HG02571 (cell line): ENCODE measurements around the gene AXL.
"Not testable (repeated sequence)": the region's sequence is repeated elsewhere in the genome, so short reads cannot be mapped to it uniquely, and the experiment has no call there.

ENCODE experiments used
- ATAC-seq: cut with Tn5 transposase; IDR thresholded peaks from one replicate; pipeline ENCODE4 v1.9.1; 2021; ENCODE audit warnings: mild to moderate bottlenecking, moderate library complexity; ENCODE audit not compliant: unreplicated experiment

The AXL gene

GRCh38 chr19:41269055-41269454 lies 50.0 kb downstream of the AXL start:
- no peak for ATAC-seq

DNA sequence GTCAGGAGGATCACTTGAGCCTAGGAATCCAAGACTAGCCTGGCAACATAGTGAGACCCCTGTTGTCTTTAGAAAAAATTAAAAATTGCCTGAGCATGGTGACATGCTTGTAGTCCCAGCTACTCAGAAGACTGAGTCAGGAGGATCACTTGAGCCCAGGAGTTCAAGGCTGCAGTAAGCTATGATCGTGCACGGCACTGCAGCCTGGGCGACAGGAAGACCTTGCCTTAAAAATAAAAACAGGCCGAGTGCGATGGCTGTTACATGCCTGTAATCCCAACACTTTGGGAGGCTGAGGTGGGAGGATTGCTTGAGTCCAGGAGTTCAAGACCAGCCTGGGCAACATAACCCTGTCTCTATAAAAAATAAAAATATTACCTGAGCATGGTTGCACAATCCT lies 50.5 kb downstream of the AXL start:
- no peak for ATAC-seq

DNA sequence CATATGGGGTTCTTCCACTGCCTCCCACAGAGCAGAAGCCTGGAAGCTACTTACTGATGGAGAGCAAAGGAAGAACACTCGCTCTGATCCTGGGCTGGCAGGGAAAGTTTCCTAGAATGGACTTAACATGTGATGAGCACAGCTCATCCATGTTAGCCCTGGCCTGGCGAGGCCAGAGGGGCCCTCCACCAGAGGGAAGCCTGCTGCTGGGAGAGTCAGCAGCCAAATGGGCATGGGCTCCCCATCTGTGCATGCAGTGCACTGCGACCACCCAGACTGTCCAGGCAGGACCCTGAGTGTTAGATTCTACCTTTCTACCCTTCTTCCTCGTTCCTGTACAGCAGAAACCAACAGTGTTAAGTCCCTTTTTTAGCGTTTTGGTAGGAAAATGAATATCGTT lies 54.1 kb downstream of the AXL start:
- ATAC-seq: no peak

GRCh38 chr19:41274802-41275201 lies 55.8 kb downstream of the AXL start:
- ATAC-seq: no peak

GRCh38 chr19:41276231-41276630 lies 57.2 kb downstream of the AXL start:
- ATAC-seq: no peak

DNA sequence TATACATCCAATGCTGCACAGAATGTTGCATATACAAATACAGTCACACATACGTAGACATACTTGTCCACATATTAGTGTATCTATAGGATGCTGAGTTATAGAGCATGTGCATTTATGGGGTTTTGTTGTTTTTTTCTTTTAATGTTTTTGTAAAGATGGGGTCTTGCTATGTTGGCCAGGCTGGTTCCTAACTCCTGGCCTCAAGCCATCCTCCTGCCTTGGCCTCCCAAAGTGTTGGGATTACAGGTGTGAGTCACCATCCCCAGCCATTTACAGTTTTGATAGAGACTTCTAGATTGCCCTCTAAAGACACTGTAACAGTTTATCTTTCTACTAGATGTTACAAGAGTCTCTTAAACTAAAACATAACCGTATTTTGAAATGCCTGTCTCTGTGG lies 59.5 kb downstream of the AXL start:
- no peak for ATAC-seq

- ATAC-seq: no peak
Measured at GRCh38 chr19:41288673-41289530, 69.9 kb downstream of the AXL start.

- ATAC-seq: not testable (repeated sequence)
Measured at GRCh38 chr19:41289814-41290213, 70.8 kb downstream of the AXL start.

- no peak for ATAC-seq
Measured at GRCh38 chr19:41294393-41294792, 75.4 kb downstream of the AXL start.

GRCh38 chr19:41295499-41295898 lies 76.5 kb downstream of the AXL start:
- no peak for ATAC-seq

- no peak for ATAC-seq
Measured at GRCh38 chr19:41296433-41296871, 77.4 kb downstream of the AXL start.

DNA sequence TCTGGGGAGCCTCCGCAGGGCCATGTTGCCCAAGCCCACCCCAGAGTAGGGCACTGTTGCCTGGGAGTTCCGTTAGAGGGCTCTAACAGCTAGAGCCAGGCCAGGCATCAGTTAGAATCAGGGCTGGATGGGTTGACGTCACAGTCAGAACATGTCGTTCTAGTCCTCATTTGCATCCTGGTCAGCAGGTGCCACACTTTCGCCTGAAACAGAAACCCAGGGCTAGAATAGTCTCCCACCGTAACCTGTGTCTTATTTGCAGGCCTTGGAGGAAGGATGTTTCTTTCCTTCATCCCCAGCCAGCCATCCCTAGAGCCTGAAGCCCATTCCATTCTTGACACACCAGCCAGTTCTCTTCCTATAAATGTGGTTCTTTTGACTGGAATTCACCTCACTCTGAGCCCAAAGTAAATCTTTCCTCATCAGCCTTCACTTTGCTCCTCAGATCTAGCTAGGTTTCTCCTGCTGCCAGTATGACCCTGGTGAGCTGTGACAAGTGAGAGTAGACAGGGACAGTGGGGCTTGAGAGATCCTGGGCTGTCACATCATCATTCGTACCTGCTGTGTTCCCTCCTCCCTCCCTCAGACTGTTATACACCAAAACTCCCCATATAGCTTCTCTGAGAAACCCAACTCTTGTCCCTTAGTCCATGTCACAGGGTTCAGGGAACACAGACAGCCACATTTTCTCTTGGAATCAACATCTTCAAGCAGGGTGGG lies 78.8 kb downstream of the AXL start:
- ATAC-seq: no peak

DNA sequence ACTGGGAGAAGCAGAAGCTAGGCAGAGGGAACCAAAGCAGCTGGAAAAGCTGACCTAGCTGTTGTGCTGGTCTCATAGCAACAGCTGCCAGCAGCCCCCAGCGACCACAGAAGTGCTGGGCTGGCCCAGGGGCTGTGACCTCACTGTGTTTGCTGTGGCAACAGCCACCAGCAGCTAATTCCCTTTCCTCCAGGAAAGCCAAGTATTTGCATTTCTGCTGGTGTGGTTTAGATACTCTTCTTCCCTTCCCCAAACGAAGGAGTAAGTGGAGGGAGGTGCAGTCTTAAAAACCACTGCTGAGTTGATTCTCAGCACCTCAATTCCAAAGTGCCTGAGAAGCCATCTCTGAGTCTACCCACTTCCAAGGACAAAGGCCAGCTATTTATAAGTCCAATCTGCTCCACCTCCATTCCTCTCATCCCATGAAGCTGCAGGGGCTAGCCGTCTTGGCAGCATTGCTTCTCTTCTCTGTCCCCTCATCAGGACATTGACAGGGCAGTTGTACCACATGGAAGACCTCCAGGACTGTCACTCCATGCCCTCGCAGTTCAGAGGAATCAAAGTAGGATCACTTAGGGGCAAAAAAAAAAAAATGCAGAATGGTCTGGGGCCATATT lies 79.4 kb downstream of the AXL start:
- ATAC-seq: no peak

GRCh38 chr19:41299046-41299754 lies 80.2 kb downstream of the AXL start:
- no peak for ATAC-seq

GRCh38 chr19:41299755-41300089 lies 80.7 kb downstream of the AXL start:
- no peak for ATAC-seq

- no peak for ATAC-seq
Measured at GRCh38 chr19:41300555-41300954, 81.5 kb downstream of the AXL start.

GRCh38 chr19:41302624-41303351 lies 83.8 kb downstream of the AXL start:
- ATAC-seq: no peak

DNA sequence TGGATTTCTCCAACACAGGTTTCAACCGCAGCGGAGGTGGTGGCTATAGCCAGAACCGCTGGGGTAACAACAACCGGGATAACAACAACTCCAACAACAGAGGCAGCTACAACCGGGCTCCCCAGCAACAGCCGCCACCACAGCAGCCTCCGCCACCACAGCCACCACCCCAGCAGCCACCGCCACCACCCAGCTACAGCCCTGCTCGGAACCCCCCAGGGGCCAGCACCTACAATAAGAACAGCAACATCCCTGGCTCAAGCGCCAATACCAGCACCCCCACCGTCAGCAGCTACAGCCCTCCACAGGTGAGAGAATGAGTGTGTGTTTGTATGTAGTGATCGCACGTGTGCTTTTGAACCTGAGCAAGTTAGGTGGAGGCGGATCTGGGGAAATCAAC lies 84.9 kb downstream of the AXL start:
- ATAC-seq: no peak

GRCh38 chr19:41304706-41305483 lies 85.9 kb downstream of the AXL start:
- ATAC-seq: no peak
